ENCODE results near the gene EXOC8. TPM values are rescaled to one million over a fixed set of nuclear protein-coding genes. Genes with fewer than 3 reads are reported as not detected.

Gene EXOC8
- total and polyA plus RNA-seq, 2 of the 13 experiments (the other 11 are each of a cell fraction or from before 2014, with no cell fraction given) = 2.1 to 7.9 TPM

DNA sequence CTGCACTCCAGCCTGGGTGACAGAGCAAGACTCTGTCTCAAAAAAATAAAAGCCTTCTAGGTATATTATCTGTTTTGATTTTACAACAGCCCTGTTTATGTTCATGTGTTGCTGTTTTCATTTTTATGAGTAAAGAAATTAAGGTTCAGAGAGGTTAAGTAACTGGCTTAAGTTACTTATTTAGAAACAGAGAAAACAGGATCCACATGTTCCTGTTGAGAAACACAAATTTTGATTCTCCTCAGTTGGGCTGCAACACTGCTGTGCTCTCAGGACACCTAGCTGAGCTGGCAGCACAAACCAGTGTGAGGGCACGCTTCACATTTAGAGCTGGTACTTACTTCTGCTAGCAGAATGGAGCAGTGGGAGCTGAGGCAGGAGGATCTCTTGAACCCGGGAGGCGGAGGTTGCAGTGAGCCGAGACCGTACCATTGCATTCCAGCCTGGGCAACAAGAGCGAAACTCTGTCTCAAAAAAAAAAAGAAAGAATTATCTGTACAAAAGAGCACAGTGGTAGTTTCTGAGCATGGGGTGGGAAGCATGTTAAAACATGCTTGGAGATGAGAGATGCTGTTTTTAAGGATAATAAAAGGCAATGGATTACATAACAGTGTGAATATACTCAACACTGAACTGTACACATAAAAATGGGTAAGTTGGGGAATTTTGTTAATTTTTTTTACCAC is 2.8 kb upstream of the EXOC8 start:
- H3K4me3 ChIP-seq (replicated peaks in 1 of 3; ENCODE audit: insufficient read depth in 1 of 3, low read depth in 2 of 3, low read length in 3 of 3) = no peak overlapping the region
- H2AFZ ChIP-seq (ENCODE audit: low read length) = no peak overlapping the region
- H3K79me2 ChIP-seq (ENCODE audit: insufficient read depth, low read length) = peaks cover 49% of the 10 kb centered on the region
- POLR2A ChIA-PET = no interaction called here
- 94% methylated on average over 6 of the region's 6 CpGs for WGBS (ENCODE audit: low lambda C conversion rate)
- H3K27ac ChIP-seq (ENCODE audit: extremely low read length, insufficient read depth, low read length) = no peak overlapping the region
- intact Hi-C loops (cut with micrococcal nuclease; ENCODE audit: unreplicated experiment) (no loop called here), in situ Hi-C loops (cut with HindIII; ENCODE audit: extremely low pct_ligation_motif_present, low pct_unique_long_range_greater_than_20kb) (no loop called here)
- FAIRE-seq (no peak), ATAC-seq (no peak), DNase-seq (ENCODE audit: low spot score) (no peak)
- peaks cover 4 to 12% of the 10 kb centered on the region in 2 experiments; a peak in 4 of 5 replicates for H3K36me3 ChIP-seq (replicated peaks in 1 of 2; ENCODE audit: control insufficient read depth in 1 of 2, insufficient read depth in 2 of 2, low read length in 2 of 2)
- no peak overlapping the region for H3K4me2 ChIP-seq (ENCODE audit: low read depth, low read length)
- H3K4me1 ChIP-seq (ENCODE audit: insufficient read depth, low read length) = peaks cover 17% of the 10 kb centered on the region
- no peak overlapping the region for H3K9ac ChIP-seq (ENCODE audit: insufficient read depth, low read depth, low read length)
- no TSS peak for BruUV-seq (replicated peaks)
- H4K20me1 ChIP-seq (ENCODE audit: insufficient read depth, low read length) = peaks cover 9% of the 10 kb centered on the region; the same call in 1 of the 2 replicates
- H3K9me3 ChIP-seq (ENCODE audit: low read length) = no peaks in the 10 kb centered on the region
- CTCF ChIA-PET (ENCODE audit: low intra/inter-chr PET ratio, low total read pairs) = no interaction called here
- no peaks in the 10 kb centered on the region; a peak in 1 of 5 replicates for H3K27me3 ChIP-seq (ENCODE audit: control insufficient read depth in 1 of 2, insufficient read depth in 2 of 2, low read length in 2 of 2)
- TF ChIP-seq, protein P1, sequence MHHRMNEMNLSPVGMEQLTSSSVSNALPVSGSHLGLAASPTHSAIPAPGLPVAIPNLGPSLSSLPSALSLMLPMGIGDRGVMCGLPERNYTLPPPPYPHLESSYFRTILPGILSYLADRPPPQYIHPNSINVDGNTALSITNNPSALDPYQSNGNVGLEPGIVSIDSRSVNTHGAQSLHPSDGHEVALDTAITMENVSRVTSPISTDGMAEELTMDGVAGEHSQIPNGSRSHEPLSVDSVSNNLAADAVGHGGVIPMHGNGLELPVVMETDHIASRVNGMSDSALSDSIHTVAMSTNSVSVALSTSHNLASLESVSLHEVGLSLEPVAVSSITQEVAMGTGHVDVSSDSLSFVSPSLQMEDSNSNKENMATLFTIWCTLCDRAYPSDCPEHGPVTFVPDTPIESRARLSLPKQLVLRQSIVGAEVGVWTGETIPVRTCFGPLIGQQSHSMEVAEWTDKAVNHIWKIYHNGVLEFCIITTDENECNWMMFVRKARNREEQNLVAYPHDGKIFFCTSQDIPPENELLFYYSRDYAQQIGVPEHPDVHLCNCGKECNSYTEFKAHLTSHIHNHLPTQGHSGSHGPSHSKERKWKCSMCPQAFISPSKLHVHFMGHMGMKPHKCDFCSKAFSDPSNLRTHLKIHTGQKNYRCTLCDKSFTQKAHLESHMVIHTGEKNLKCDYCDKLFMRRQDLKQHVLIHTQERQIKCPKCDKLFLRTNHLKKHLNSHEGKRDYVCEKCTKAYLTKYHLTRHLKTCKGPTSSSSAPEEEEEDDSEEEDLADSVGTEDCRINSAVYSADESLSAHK (CRISPR knock-in tag; IDR thresholded peaks at IDR 0.05; ENCODE audit: borderline replicate concordance) = no peak
- TF ChIP-seq KLF16 (CRISPR knock-in tag; IDR thresholded peaks at IDR 0.05) (no peak), ZNF468 (CRISPR knock-in tag; IDR thresholded peaks at IDR 0.05) (no peak), ZNF709 (CRISPR knock-in tag; IDR thresholded peaks at IDR 0.05) (no peak), ZKSCAN5 (CRISPR knock-in tag; IDR thresholded peaks at IDR 0.05) (no peak), SALL1 (CRISPR knock-in tag; IDR thresholded peaks at IDR 0.05) (no peak), ELF1 (CRISPR knock-in tag; IDR thresholded peaks at IDR 0.05) (no peak), ZNF629 (CRISPR knock-in tag; conservative IDR thresholded peaks at IDR 0.05) (no peak), ZSCAN25 (CRISPR knock-in tag; IDR thresholded peaks at IDR 0.05) (no peak), ZNF878 (CRISPR knock-in tag; IDR thresholded peaks at IDR 0.05) (no peak), SSRP1 (CRISPR knock-in tag; IDR thresholded peaks at IDR 0.05) (no peak), TCF7L2 (IDR thresholded peaks at IDR 0.05; ENCODE audit: low read depth, low read length) (no peak)
- TF ChIP-seq, protein P2, sequence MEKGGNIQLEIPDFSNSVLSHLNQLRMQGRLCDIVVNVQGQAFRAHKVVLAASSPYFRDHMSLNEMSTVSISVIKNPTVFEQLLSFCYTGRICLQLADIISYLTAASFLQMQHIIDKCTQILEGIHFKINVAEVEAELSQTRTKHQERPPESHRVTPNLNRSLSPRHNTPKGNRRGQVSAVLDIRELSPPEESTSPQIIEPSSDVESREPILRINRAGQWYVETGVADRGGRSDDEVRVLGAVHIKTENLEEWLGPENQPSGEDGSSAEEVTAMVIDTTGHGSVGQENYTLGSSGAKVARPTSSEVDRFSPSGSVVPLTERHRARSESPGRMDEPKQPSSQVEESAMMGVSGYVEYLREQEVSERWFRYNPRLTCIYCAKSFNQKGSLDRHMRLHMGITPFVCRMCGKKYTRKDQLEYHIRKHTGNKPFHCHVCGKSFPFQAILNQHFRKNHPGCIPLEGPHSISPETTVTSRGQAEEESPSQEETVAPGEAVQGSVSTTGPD (CRISPR knock-in tag; IDR thresholded peaks at IDR 0.05) = no peak
- TF ChIP-seq, protein P3, sequence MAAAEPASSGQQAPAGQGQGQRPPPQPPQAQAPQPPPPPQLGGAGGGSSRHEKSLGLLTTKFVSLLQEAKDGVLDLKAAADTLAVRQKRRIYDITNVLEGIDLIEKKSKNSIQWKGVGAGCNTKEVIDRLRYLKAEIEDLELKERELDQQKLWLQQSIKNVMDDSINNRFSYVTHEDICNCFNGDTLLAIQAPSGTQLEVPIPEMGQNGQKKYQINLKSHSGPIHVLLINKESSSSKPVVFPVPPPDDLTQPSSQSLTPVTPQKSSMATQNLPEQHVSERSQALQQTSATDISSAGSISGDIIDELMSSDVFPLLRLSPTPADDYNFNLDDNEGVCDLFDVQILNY (CRISPR knock-in tag; conservative IDR thresholded peaks at IDR 0.05) = no peak

All from HepG2 (cell line).